WTC11 (cell line): ENCODE results near the gene ZNF423. TPM values are rescaled to one million over a fixed set of nuclear protein-coding genes. Genes with fewer than 3 reads are reported as not detected.
A peak's percentile ranks its signal among the peaks of the same experiment; 100 is the strongest.

ENCODE experiments used
- ATAC-seq: fragments of 200-7000 bp; cut with Tn5 transposase; 2 replicates; pipeline ENCODE4 v1.10.0; 2021; ENCODE audit warnings: mild to moderate bottlenecking, moderate library complexity
- CTCF ChIA-PET: fragments of 300-600 bp; sonication (Branson Sonifier 250); formaldehyde crosslinking; loops from one replicate; lab custom pipeline; 2021; ENCODE audit warnings: antibody characterized with exemption; lab: Charles Lee
- POLR2A ChIA-PET: fragments of 350-600 bp; sonication (Branson Sonifier 250); formaldehyde crosslinking; loops from one replicate; lab custom pipeline; 2021; ENCODE audit warnings: antibody characterized with exemption; lab: Charles Lee
- DNase-seq: peaks from one replicate; pipeline ENCODE4 v3.0.0; 2021; ENCODE audit warnings: low spot score
- H3K27ac Mint-ChIP-seq: 2 replicates; pipeline ENCODE4 v1.8.0; 2021; ENCODE audit warnings: mixed read lengths
- H3K27me3 Mint-ChIP-seq: 2 replicates; pipeline ENCODE4 v1.8.0; 2021; ENCODE audit warnings: low read depth, mild to moderate bottlenecking, moderate library complexity, mixed read lengths
- H3K36me3 Mint-ChIP-seq: 2 replicates; pipeline ENCODE4 v1.8.0; 2021; ENCODE audit warnings: mixed read lengths
- H3K4me1 Mint-ChIP-seq: 2 replicates; pipeline ENCODE4 v1.8.0; 2022; ENCODE audit warnings: mixed read lengths
- H3K4me3 Mint-ChIP-seq: 2 replicates; pipeline ENCODE4 v1.8.0; 2021; ENCODE audit warnings: mild to moderate bottlenecking, moderate library complexity, mixed read lengths
- H3K9me3 Mint-ChIP-seq: 2 replicates; pipeline ENCODE4 v1.8.0; 2021; ENCODE audit warnings: mixed read lengths
- ATF3 ChIP-seq: sonication (generic); formaldehyde crosslinking; conservative IDR thresholded peaks from 2 replicates; pipeline ENCODE4 v1.8.1; 2022; ENCODE audit warnings: mild to moderate bottlenecking, missing genetic modification reagents
- CREB1 ChIP-seq: sonication (generic); formaldehyde crosslinking; IDR thresholded peaks from 2 replicates; pipeline ENCODE4 v1.8.0; 2023; ENCODE audit warnings: mild to moderate bottlenecking, missing genetic modification reagents
- E2F1 ChIP-seq: sonication (generic); formaldehyde crosslinking; IDR thresholded peaks from 2 replicates; pipeline ENCODE4 v1.8.0; 2022; ENCODE audit warnings: mild to moderate bottlenecking, missing genetic modification reagents
- E2F4 ChIP-seq: sonication (generic); formaldehyde crosslinking; IDR thresholded peaks from 2 replicates; pipeline ENCODE4 v1.8.1; 2022; ENCODE audit warnings: low read depth, mild to moderate bottlenecking, moderate library complexity, missing genetic modification reagents, borderline replicate concordance
- EMX1 ChIP-seq: fragments of 250-450 bp; sonication (Bioruptor Pico); IDR thresholded peaks from 2 replicates; pipeline ENCODE4 v1.8.0; 2021; ENCODE audit warnings: mild to moderate bottlenecking
- MXD4 ChIP-seq: fragments of 250-450 bp; sonication (Bioruptor Pico); IDR thresholded peaks from 2 replicates; pipeline ENCODE4 v1.8.0; 2021; ENCODE audit warnings: mild to moderate bottlenecking, moderate library complexity, borderline replicate concordance
- OVOL2 ChIP-seq: fragments of 250-450 bp; sonication (Bioruptor Pico); IDR thresholded peaks from 2 replicates; pipeline ENCODE4 v1.9.0; 2021; ENCODE audit warnings: mild to moderate bottlenecking, borderline replicate concordance
- PRDM15 ChIP-seq: sonication (generic); formaldehyde crosslinking; IDR thresholded peaks from 2 replicates; pipeline ENCODE4 v1.8.0; 2022; ENCODE audit warnings: missing genetic modification reagents
- PREB ChIP-seq: sonication (generic); formaldehyde crosslinking; IDR thresholded peaks from 2 replicates; pipeline ENCODE4 v1.8.1; 2022; ENCODE audit warnings: mild to moderate bottlenecking, missing genetic modification reagents, moderate library complexity, borderline replicate concordance
- PRRX2 ChIP-seq: fragments of 250-450 bp; sonication (Bioruptor Pico); IDR thresholded peaks from 2 replicates; pipeline ENCODE4 v1.8.0; 2021; ENCODE audit warnings: mild to moderate bottlenecking
- ZNF121 ChIP-seq: sonication (generic); formaldehyde crosslinking; IDR thresholded peaks from 2 replicates; pipeline ENCODE4 v1.8.0; 2023; ENCODE audit warnings: missing genetic modification reagents
- ZNF219 ChIP-seq: sonication (generic); formaldehyde crosslinking; IDR thresholded peaks from 2 replicates; pipeline ENCODE4 v1.8.0; 2023; ENCODE audit warnings: missing genetic modification reagents, mild to moderate bottlenecking, borderline replicate concordance
- ZNF416 ChIP-seq: fragments of 250-450 bp; sonication (Bioruptor Pico); IDR thresholded peaks from 2 replicates; pipeline ENCODE4 v1.9.0; 2021; ENCODE audit warnings: mild to moderate bottlenecking, inconsistent platforms
- ZNF512 ChIP-seq: sonication (generic); formaldehyde crosslinking; IDR thresholded peaks from 2 replicates; pipeline ENCODE4 v1.8.1; 2022; ENCODE audit warnings: missing genetic modification reagents, borderline replicate concordance
- ZNF671 ChIP-seq: fragments of 250-450 bp; sonication (Bioruptor Pico); IDR thresholded peaks from 2 replicates; pipeline ENCODE4 v1.8.0; 2021; ENCODE audit warnings: mild to moderate bottlenecking
- total RNA-seq: library from RNA; stranded (reverse); gene quantifications from 3 replicates; pipeline ENCODE4 v1.2.3, GENCODE V29; 2021

ZNF423 gene
- total RNA-seq, 1 experiment from 2014 or later: 38.8 TPM

GRCh38 chr16:49693445-49693844 lies 162.5 kb downstream of the ZNF423 start:
- peak; percentile 13 for ATAC-seq
- ChIA-PET CTCF (interaction anchor here (1.0 kb wide), 1 partner anchor 49 kb away, joined by 5 read pairs; no protein-coding TSS in a partner anchor), POLR2A (no interaction called here)
- no peak overlapping the region for H3K4me3 Mint-ChIP-seq
- H3K4me1 Mint-ChIP-seq: peaks cover 49% of the 10 kb centered on the region
- no peaks in the 10 kb centered on the region for H3K9me3 Mint-ChIP-seq
- H3K27ac Mint-ChIP-seq: peak overlapping the region; percentile 51; the same call in 1 of the 2 replicates
- DNase-seq: no peak
- no peaks in the 10 kb centered on the region for H3K27me3 Mint-ChIP-seq
- no peaks in the 10 kb centered on the region for H3K36me3 Mint-ChIP-seq
- TF ChIP-seq E2F1 (CRISPR knock-in tag): no peak
- TF ChIP-seq ATF3 (CRISPR knock-in tag): no peak
- TF ChIP-seq EMX1 (CRISPR knock-in tag): no peak
- no peak for TF ChIP-seq ZNF671 (CRISPR knock-in tag)
- TF ChIP-seq PREB (CRISPR knock-in tag): no peak
- TF ChIP-seq ZNF121 (CRISPR knock-in tag): no peak
- TF ChIP-seq OVOL2 (CRISPR knock-in tag): no peak
- no peak for TF ChIP-seq ZNF219 (CRISPR knock-in tag)
- TF ChIP-seq PRRX2: no peak
- TF ChIP-seq ZNF512 (CRISPR knock-in tag): no peak
- no peak for TF ChIP-seq PRDM15
- no peak for TF ChIP-seq E2F4
- no peak for TF ChIP-seq MXD4 (CRISPR knock-in tag)

GRCh38 chr16:49690778-49691177 lies 165.1 kb downstream of the ZNF423 start:
- H3K27ac Mint-ChIP-seq: peak overlapping the region; percentile 47; the same call in 1 of the 2 replicates
- CTCF ChIA-PET: interaction anchor here (1.3 kb wide), 1 partner anchor 167 kb away, joined by 5 read pairs; no protein-coding TSS in a partner anchor
- TF ChIP-seq PREB (CRISPR knock-in tag): no peak
- no peak for TF ChIP-seq ZNF416 (CRISPR knock-in tag)
- TF ChIP-seq CREB1 (CRISPR knock-in tag): no peak

More at GRCh38 chr16:49690778-49691177, 165.1 kb downstream of the ZNF423 start:
- POLR2A ChIA-PET: no interaction called here
- no peak overlapping the region for H3K4me3 Mint-ChIP-seq
- no peak; the same call in 1 of the 2 replicates for ATAC-seq
- no peaks in the 10 kb centered on the region for H3K36me3 Mint-ChIP-seq
- H3K4me1 Mint-ChIP-seq: peaks cover 33% of the 10 kb centered on the region
- no peaks in the 10 kb centered on the region for H3K27me3 Mint-ChIP-seq
- no peaks in the 10 kb centered on the region for H3K9me3 Mint-ChIP-seq
- DNase-seq: no peak
